NCI-H526 (cell line): ENCODE data around the gene ENDOD1.
"Not testable (repeated sequence)": the region's sequence is repeated elsewhere in the genome, so short reads cannot be mapped to it uniquely, and the experiment has no call there.

Experiments
- DNase-seq, 2 experiments: peaks; one replicate each; lab custom pipeline; 2025; lab: John Stamatoyannopoulos, UW

Gene ENDOD1

DNA sequence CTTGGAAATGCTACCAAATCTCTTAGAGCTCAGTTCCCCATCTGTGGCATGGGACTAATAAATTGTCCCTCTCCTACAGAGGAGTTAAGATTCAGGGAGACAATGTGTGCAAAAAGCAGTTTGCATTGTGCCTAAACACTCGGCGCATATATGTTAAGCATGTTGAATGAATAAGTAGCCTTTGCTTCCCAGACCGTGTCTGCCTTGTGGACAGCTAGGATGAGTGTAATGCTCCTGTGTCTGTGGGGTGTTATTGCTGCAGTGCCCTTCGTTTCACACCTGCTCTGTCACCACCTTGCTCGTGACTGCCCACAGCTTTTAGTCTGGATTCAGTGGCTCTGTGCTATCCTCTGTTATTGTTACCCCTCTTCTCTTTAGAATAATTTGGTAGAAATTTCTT, 14.1 kb downstream of the ENDOD1 start:
- DNase-seq, result no peak

DNA sequence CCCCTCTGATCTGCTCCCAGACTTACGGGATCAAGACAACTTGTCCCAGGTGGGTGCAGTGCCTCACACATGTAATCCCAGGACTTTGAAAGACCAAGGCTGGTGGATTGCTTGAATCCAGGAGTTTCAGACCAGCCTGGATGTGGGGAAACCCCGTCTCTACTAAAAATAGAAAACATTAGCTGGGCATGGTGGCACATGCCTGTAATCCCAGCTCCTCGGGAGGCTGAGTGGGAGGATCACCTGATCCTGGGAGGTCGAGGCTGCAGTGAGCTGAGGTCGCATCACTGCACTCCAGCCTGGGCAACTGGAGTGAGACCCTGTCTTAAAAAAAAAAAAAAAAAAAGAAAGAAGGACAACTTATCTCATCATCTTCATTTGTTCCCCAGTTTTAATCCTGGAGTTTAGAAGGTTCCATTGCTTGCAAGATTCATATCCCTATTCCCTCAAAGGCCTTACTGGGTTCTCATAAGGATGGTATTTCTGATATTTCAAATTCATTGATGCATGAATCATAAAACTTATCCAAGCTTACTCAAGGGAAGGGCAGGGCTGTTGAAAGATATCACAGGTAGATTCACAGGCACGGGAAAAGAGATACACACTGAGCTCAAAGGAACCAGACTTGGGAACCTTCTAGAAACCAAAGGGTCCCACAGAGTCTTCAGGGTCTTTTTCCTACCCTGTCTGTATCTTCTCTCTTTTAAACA, 14.6 kb downstream of the ENDOD1 start:
- DNase-seq, result no peak

DNA sequence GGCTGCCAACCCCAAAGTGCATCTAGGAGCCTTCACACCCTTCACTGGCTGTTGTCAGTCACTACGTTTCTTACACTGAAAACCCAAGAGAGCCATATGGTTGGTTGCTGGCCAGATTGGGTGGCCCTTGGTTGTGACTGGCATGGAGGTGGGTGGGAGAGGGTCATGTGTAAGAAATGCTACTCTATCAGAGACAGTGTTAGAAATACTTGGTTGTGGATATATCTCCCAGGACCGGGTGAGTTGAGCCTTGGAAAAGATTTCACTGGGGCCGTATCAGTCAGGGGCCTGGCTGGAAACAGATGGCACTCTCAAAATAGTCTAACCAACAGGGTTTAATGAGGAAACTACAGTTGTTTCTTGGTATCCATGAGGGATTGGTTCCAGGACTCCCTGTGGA, 15.2 kb downstream of the ENDOD1 start:
- no peak for DNase-seq

DNA sequence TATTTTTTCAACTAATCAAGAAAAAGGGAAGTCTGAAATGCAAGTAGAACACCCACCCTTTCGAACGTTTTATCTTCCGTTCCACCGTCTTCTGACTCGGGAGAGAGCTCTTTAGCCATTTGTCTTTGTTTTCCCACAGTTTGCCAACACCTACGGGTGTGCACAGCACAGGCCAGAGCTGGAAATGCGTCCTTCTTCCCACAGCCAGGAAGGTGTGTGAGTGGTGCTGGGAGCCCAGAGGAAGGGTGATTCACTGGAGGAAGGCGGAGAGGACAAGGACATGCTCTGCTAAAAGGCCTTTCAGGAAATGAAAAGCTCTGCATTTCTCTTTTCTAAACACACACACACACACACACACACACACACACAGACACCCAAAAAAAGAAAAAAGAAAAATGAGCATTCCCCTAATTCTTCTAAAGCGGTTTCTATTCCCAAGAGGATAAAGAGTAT, 18.5 kb downstream of the ENDOD1 start:
- DNase-seq, result no peak

DNA sequence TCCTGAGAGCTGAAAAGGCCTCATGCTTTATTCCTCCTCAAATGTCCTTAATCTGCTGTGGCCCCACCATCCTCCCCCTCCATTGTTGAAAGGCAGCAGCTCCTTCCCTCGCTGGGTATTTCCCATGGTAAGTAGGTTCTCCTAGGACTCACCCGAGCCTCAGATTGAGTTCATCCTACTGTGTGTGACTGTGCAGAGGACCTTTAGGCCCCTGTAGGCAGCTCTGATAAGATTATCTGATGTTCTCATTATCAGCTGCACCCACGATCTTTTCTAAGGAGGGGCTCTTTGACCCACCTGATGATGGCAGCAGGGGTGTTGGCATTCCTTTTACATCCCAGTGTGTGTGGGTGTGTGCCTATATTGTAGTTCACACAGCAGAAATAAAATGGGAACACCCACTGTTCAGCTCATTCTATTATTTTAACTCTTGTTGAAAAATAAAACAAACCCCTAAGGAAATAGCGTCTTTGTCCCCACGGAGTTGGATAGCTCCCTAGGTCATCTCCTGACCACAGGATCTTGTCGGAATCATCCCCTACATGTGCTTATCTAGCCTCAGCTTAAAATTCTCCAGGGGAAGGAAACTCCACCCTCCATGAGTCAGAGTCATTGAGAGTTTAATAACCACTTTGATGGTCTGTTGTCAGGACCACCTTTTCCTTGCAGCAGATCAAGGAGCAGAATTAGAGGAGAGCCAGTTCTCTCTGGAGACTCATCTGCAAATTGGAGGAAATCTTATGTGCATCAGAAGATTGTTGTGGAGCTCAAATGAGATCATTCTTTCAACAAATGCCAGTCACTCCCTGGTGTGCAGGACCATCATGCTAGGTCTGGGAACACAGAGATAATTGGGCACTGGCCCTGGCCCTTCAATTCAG, 19.3 kb downstream of the ENDOD1 start:
- no peak for DNase-seq

DNA sequence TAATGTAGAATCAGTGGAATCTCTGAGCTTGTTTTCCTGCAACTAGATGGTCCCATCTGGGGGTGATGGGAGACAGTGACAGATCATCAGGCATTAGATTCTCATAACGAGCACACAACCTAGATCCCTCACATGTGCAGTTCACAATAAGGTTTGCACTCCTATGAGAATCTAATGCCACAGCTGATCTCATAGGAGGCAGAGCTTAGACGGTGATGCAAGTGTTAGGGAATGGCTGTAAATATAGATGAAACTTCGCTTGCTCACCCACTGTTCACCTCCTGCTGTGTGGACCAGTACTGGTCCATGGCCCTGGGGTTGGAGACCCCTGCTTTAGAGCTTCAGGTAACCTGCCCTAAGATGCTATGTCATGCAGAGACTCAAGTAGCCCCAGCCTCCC, 21.8 kb downstream of the ENDOD1 start:
- not testable (repeated sequence) for DNase-seq

DNA sequence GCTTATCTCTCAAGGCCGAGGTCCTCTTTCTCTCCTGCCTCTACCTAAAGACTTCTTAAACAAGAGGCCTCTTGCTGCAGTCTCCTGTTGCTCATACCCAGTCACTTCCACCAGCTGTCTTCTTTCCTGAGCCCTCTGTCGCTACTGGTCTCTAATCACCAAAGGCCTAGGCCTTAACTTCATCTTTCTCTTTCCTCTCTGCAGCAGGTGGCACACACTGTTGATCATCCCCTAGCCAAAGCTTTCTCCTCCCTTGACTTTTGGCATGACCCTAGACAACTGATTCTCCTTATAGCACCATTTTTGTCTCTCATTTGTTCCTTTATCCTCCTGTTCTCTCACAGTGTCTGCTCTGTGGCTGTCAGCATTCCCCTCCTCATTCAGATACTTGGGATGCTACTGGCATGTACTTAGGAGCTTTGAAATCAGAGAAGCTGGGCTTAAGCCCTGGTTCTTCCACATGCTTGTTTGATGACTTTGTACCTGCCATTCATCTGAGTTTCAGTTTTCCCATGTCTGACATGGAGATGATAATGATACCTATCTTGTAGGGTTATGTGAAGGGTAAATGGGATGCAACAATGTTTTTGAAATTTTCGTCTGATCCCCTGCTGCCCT, 22.4 kb downstream of the ENDOD1 start:
- DNase-seq, result no peak

DNA sequence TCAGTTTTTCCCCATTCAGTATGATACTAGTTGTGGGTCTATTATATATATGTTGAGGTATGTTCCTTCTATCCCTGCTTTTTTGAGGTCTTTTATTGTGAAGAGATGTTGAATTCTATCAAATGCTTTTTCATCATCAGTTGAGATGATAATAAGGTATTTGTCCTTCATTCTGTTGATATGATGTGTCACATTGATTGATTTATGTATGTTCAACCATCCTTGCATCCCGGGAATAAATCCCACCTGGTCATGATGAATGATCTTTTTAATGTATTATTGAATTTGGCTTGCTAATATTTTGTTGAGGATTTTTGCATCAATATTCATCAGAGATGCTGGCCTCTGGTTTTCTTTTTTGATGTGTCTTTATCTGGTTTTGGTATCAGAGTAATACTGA, 26.0 kb downstream of the ENDOD1 start:
- no peak for DNase-seq

DNA sequence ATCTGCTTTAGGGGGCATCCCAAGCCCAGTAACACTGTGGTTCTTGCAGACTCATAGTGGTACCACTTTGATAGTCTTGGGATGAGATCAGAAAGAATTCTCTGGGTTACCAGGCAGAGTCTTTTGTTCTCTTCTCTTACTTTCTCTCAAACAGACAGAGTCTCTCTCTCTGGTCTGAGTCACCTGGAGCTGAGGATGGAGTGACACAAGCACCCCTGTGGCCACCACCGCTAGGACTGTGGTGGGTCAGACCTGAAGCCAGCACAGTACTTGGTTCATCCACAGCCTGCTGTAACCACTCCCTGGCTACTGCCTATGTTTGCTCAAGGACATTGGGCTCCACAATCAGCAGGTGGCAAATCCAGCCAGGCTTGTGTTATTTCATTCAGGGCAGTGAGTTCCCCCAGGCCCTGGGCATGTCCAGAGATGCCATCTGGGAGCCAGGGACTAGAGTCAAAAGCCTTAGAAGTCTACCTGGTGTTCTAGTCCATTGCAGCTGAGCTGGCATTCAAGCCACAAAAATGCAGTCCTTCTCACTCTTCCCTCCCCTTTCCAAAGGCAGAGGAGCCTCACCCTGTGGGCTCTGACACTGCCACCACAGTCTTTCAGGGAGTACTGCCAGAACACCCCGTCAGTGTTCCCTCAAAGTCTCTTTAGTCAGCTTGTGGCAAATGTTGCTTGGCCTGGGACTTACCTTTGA, 29.9 kb downstream of the ENDOD1 start:
- no peak for DNase-seq

DNA sequence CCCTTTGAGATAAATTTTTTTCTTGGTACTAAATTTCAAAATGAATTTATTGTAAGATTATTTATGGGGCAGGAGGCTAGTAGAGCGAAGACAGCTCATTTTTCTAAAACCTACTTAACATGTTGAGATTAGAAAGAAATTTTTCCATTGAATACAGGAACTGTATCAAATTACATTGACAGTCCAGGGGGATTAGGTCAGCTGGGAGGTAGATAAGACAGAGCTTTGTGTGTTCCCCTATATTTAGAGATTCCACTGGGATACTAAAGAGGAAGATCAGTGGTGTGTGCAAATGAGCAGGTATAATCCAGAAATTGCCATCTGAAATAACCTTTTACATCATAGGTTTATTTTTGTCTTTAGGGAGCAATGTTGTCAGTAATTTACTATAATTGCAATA, 32.1 kb downstream of the ENDOD1 start:
- peak; percentile 49 to 76 for DNase-seq

DNA sequence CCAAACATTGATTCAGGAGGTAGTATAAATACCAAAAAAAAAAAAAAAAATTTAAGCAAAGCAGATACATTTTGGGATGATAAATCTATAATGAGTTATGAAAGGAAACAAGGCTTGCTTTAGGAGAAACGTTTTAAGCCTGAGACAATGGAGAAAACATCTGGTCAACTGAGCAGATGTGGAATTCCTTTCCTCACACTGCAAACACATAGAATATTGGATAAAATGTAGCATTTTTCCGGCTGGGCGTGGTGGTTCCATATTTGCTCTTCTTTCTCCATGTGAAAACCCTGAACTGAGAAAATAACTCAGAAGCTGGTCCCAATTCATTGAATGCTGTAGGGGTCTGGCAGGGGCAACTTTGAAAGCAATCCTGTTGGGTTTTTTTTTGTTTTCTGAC, 33.9 kb downstream of the ENDOD1 start:
- DNase-seq, result no peak

DNA sequence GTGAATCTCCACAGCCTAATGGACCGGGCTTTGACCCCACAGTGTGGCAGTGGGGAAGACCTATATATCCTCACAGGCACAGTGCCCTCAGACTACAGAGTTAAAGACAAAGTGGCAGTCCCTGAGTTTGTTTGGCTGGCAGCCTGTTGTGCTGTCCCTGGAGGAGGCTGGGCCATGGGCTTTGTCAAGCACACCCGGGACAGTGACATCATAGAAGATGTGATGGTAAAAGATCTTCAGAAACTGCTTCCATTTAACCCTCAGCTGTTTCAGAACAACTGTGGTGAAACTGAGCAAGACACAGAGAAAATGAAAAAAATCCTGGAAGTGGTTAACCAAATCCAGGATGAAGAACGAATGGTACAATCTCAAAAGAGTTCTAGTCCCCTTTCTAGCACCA, 39.0 kb downstream of the ENDOD1 start:
- no peak for DNase-seq

DNA sequence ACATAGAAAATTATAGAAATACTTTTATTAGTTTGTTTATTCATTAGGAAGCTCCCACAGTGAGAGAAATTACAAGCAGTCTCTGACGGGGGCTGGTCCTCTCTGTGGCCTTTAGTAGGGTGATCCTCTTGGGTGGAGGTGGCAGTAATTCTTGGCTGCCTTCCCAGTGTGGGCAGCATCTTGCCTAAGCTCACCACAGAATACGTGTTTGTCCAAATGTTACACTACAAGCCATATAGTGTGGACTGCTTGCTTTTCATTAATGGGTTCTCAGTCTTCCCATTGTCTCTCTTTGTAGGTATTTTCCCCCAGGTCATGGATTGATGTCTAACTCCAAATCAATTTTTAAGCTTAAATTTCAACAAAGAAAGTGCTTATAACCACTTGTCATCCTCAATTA, 43.3 kb downstream of the ENDOD1 start:
- no peak for DNase-seq

DNA sequence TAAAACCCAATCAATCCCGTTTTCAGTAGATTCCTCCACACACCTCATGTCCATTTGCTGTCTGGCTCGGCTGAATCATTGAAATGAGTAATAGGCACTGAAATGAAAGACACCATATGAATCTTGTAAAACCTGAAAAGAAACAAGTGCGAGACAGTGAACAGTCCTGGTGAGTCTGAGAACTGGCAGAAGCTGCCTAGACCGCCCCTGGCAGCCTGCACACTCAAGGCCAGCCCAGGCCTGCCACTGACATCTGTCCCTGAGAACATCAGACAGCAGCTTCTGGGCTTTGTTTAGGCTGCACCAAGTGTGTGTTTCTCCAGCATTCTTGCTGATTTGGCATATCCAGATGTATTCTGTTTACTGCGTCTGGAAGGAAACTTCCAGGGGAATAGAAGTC, 44.8 kb downstream of the ENDOD1 start:
- DNase-seq, result no peak

DNA sequence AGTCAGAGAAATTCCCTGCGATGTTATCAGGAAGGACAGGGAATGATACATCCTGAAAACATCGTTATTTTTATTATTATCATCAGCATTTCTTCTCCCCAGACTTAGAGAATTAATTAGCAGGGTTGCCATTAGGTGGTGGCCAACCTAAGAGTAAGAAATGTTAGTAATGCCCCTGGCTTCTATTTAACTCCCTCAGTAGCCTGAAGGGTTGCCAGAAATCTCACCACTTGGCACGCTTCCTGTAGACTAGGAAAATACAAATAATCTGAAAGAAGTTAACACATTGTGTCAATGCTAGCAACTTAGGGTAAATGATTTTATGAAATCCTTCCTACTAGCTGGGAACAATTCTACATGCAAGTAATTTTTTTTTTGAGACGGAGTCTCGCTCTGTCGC, 45.5 kb downstream of the ENDOD1 start:
- no peak for DNase-seq

DNA sequence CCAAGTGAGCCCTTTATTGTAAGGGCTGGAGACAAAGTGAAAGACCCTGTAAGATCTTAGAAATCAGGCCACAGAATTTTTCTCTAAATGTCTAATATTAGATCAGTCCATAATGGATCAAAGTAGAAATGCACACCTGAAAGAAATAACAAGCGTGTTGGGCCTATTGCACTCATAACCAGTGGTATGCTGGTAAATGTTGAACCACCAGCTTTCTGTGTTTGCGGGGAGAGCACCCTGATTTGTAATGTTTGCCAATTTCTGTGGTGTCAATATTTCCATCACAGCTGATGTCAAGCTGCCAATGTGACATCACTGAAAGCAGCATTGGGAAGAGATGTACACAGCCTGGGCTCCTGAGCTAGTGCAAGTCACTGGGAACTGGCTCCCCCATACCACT, 46.2 kb downstream of the ENDOD1 start:
- DNase-seq, result no peak

DNA sequence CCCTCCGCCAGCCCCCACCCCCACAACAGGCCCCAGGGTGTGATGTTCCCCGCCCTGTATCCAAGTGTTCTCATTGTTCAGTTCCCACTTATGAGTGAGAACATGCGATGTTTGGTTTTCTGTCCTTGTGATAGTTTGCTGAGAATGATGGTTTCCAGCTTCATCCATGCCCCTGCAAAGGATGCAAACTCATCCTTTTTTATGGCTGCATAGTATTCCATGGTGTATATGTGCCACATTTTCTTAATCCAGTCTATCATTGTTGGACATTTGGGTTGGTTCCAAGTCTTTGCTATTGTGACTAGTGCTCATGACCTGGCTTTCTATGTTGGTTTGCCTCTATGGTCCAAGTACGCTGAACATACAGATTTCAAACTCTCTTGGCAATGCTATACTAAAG, 47.1 kb downstream of the ENDOD1 start:
- DNase-seq, result not testable (repeated sequence)

DNA sequence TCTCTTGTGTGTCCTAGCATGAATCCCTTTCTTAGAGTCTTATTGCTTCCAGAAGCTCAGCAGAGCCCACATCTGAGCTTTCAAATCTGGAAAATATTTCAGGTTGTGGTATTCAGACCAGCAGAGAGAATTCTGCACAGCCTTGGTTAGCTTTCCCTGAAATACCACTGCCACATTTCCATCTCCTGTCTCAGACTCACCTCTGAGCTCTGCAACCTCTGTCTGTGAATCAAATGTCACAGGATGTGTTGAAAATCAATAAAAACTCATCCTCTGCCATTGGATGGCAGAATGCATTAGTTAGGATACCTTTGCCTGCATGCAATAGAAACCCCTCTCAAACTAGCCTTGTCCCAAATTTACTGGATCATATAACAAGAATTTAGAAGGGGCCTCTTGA, 47.7 kb downstream of the ENDOD1 start:
- no peak for DNase-seq

DNA sequence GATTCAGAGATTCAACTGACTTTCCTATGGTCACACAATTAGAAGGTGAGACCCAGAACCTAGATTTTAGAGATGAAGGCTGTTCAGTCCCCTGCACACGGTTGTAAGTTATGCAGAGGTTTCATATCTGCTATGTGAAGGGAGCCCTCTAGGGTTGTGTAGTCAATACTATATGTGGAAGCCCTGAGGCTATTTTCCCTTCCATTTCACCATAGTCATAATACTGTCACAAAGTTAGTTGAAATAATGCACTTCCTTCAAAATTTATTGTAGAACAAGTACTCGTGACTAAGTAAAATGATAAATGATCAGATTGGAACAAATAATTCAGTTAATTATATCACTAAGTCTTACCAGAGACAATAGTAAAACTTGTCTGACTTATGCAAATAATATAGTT, 48.8 kb downstream of the ENDOD1 start:
- peak in 1 of 2 experiments; percentile 19 for DNase-seq

DNA sequence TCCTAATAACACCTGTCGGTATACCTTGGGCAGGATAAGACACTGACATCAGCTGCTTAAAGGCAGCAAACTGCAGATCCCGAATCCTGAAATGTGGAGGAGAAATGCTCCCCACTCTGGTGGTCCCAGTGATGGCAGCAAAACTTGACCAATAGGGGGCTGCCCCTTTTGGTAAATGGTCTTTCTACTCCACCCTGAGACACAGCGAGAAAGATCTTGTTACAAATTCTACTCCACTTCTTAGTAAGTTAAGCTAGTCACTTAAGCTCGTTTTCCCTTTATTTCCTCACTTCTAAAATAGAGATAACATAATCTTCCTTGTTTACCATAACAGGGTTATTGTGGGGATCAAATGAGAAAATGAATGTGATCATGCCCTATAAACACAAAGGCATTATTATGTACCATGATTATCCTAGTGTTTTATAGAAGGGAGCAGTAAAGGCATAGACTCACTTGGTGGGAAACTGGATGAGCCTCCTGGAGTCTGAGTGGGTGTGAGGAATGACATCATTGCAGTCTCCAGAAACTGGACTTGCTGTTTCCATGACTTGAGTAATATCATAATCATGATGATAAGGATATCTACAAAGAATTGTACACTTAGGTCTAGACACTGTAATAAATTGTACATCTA, 50.9 kb downstream of the ENDOD1 start:
- no peak for DNase-seq

DNA sequence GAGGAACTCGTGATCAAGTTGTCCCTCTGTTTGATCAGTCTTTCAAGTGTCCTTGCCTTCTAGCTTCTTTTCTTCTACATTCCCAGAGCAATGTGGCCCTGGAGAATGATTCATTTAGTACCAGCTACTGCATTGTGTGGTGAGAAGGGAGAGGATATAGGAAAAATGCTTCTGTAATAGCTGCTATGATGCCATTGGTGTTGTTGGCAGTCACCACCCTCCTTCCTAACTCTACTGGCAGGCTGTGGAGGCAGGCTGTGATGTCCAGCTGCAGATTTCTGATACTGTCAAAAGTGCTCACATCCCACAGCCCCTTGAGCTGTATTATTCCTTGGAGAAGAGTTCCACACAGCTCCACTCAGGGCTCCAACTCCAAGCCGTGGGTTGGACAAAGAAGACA, 52.8 kb downstream of the ENDOD1 start:
- no peak for DNase-seq
